Ascending aorta (tissue), 2 donors: Measurements from ENCODE around the gene INPP5A. TPM values are rescaled to one million over a fixed set of nuclear protein-coding genes. Genes with fewer than 3 reads are reported as not detected.
"Not testable (repeated sequence)": the region's sequence is repeated elsewhere in the genome, so short reads cannot be mapped to it uniquely, and the experiment has no call there.

Experiments
- DNase-seq, 2 donors: peaks; one replicate each; pipeline ENCODE4 v3.0.0-alpha.2; 2019; ENCODE audit warnings: low spot score in 2 of 2
- H3K27ac ChIP-seq, 2 donors: fragments of 200-600 bp; sonication (generic); one replicate each; pipeline ENCODE4 v1.5.1; 2016 to 2017; ENCODE audit warnings: mild to moderate bottlenecking in 1 of 2
- H3K27me3 ChIP-seq: fragments of 200-600 bp; sonication (generic); one replicate; pipeline ENCODE4 v1.5.1; 2017
- H3K36me3 ChIP-seq, 2 donors: fragments of 200-600 bp; sonication (generic); one replicate each; pipeline ENCODE4 v1.5.1; 2016
- H3K4me1 ChIP-seq, 2 donors: fragments of 200-600 bp; sonication (generic); one replicate each; pipeline ENCODE4 v1.5.1; 2016 to 2017; ENCODE audit warnings: mild to moderate bottlenecking in 1 of 2
- H3K4me3 ChIP-seq, 2 donors: fragments of 200-600 bp; sonication (generic); one replicate each; pipeline ENCODE4 v1.5.1; 2016 to 2017; ENCODE audit warnings: mild to moderate bottlenecking in 1 of 2
- H3K9me3 ChIP-seq, 2 donors: fragments of 200-600 bp; sonication (generic); one replicate each; pipeline ENCODE4 v1.5.1; 2016
- CTCF ChIP-seq, 3 experiments: fragments of 200-600 bp in 2 of 3; fragments of 450-650 bp in 1 of 3; sonication (generic) in 2 of 3; IDR thresholded peaks; one replicate each; pipeline ENCODE4 v1.5.1; 2016 to 2019; ENCODE audit warnings: antibody characterized with exemption in 3 of 3, mild to moderate bottlenecking in 1 of 3, moderate library complexity in 1 of 3
- intact Hi-C: fragments of 100-400 bp; cut with DNase I; formaldehyde crosslinking; loops from one replicate; pipeline ENCODE4 v1.15.1; 2023
- total RNA-seq: library from RNA; depleted of rRNA; stranded (reverse); fragments of >200 nt; gene quantifications from one replicate; pipeline ENCODE4 v1.1.0, GENCODE V29; 2016

The INPP5A gene, protein sequence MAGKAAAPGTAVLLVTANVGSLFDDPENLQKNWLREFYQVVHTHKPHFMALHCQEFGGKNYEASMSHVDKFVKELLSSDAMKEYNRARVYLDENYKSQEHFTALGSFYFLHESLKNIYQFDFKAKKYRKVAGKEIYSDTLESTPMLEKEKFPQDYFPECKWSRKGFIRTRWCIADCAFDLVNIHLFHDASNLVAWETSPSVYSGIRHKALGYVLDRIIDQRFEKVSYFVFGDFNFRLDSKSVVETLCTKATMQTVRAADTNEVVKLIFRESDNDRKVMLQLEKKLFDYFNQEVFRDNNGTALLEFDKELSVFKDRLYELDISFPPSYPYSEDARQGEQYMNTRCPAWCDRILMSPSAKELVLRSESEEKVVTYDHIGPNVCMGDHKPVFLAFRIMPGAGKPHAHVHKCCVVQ
- 81.2 TPM for total RNA-seq

DNA sequence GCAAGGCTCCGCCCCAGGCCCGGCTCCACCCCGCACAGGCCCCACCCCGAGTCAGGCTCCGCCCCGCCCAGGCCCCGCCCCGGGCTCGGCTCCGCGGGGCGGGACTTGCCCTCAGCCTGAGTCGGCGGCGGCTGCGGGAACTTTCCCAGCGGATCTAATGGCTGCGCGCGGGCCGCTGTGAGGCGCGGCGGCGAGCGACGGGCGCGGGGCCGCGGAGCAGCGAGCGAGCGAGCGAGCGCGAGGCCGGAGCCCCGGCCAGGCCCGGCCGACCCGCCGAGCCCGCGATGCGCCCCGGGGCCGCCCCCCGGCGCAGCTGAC, at the start of gene INPP5A:
Gene INPP5A (plus strand): TSS at position 104 of the 318 bp plus-strand sequence. CDS start 310 bp downstream, outside the sequence.
- intact Hi-C loops, result loop anchor here (1.0 to 5.0 kb wide), 9 partner anchors 20 to 555 kb away; partner anchors contain the start of genes BNIP3 and PWWP2B
- H3K4me1 ChIP-seq, result peaks cover 5 to 45% of the 10 kb centered on the region in 2 donors
- no peaks in the 10 kb centered on the region for H3K27me3 ChIP-seq
- H3K9me3 ChIP-seq, result no peaks in the 10 kb centered on the region
- H3K36me3 ChIP-seq, result no peaks in the 10 kb centered on the region
- peak within 1 kb of the TSS; percentile 87 to 91 for H3K27ac ChIP-seq
- DNase-seq, result no peak
- H3K4me3 ChIP-seq, result peak within 1 kb of the TSS; percentile 87 to 89
- TF ChIP-seq CTCF (IDR thresholded peaks at IDR 0.05), result no peak

- H3K36me3 ChIP-seq, result no peaks in the 10 kb centered on the region
- H3K27ac ChIP-seq, result no peak overlapping the region
- no peaks in the 10 kb centered on the region for H3K9me3 ChIP-seq
- no peak for DNase-seq
- H3K27me3 ChIP-seq, result no peaks in the 10 kb centered on the region
- H3K4me3 ChIP-seq, result no peak overlapping the region
- intact Hi-C loops, result no loop called here
- H3K4me1 ChIP-seq, result peaks cover 4 to 10% of the 10 kb centered on the region in 2 donors
- TF ChIP-seq CTCF (IDR thresholded peaks at IDR 0.05), result no peak
Measured at GRCh38 chr10:132488231-132488821, 49.3 kb upstream of the INPP5A start.

DNA sequence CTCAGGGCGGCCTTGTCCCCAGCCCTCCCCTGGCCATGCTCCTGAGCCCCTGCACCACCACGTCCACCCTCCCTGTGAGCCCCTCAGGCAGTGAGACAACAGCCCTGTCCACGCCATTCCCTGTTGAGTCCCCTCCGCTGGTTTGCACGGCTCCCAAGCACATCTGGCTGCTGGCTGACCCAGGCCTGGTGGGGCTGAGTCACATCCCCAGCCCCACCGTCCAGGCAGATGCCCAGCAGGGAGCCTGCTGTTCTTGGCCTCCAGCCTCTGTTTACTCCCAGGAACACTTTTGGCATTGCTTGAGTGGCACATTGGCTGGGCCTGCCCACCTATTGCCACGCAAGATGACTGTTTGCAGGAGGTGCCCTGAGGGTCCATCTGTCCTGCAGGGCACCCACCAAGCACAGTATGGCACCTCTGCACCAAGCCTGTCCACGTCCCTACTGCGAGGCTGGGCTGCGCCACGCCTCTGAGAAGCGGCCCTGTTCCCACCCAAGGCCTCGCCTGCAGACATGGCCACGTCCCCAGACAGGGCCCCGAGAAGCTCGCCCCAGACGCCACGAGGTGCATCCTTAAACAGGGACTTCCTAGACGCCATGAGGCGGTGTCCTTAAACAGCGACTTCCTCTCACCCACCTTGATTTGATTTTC, 48.4 kb upstream of the INPP5A start:
- DNase-seq, result peak in 1 of 2 donors; percentile 70
- intact Hi-C loops, result no loop called here
- Histone ChIP-seq H3K9me3 (no peaks in the 10 kb centered on the region), H3K4me1 (peaks cover 4 to 10% of the 10 kb centered on the region in 2 donors), H3K27ac (no peak overlapping the region), H3K36me3 (no peaks in the 10 kb centered on the region), H3K27me3 (no peaks in the 10 kb centered on the region), H3K4me3 (no peak overlapping the region)
- TF ChIP-seq CTCF (IDR thresholded peaks at IDR 0.05), result no peak

DNA sequence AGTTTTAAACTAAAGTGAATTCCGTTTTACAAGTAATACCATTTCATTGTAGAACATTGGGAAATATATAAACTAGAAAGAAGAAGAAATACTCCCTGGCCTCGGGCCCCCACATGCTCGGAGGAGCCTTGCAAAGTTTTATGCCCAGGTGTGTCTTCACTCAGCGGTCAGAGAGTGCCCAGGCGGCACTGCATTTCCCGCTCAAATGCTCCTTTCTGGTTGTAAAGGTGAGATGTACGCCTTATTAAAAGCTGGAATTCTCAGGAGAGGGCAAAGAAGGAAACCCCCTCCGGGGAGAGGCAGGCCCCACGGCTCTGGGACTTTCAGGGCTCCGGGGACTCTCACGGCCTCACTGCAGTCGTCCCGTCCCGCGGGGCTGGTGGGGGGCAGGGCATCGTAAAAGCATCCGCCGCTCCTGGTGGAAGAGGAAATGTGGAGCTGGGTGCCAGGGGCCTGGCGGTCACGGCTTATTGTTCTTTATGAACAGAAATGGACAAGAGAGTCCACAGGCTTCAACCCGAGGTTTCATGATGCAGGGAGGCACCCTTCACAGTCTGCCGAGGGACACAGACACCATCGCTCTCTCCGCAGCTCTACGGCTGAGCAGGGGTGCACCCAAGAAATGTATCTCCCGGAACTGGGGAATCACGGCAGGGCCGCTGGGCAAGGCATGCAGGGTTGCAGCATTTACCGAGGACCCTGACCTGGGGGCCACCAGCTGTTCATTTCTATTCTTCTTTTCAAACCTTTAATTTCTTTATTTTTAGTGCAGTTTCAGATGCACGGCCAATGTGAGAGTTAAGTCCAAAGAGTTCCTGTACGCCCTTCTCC, 47.7 kb upstream of the INPP5A start:
- no peaks in the 10 kb centered on the region for H3K36me3 ChIP-seq
- H3K27me3 ChIP-seq, result no peaks in the 10 kb centered on the region
- DNase-seq, result no peak
- intact Hi-C loops, result no loop called here
- H3K9me3 ChIP-seq, result no peaks in the 10 kb centered on the region
- peaks cover 4 to 15% of the 10 kb centered on the region in 2 donors for H3K4me1 ChIP-seq
- no peak overlapping the region for H3K27ac ChIP-seq
- no peak overlapping the region for H3K4me3 ChIP-seq
- TF ChIP-seq CTCF (IDR thresholded peaks at IDR 0.05), result no peak

DNA sequence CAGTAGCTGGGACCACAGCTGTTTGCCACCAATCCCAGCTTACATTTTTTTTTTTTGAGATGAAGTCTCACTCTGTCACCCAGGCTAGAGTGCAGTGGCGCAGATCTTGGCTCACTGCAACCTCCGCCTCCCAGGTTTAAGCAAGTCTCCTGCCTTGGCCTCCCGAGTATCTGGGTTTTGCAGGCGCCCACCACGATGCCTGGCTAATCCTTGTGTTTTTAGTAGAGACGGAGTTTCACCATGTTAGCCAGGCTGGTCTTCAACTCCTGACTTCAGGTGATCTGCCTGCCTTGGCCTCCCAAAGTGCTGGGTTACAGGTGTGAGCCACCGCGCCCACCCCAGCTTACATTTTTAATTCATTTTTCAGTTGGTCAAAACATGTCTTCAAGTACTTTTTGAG, 46.1 kb upstream of the INPP5A start:
- H3K4me1 ChIP-seq, result peaks cover 4 to 16% of the 10 kb centered on the region in 2 donors
- H3K4me3 ChIP-seq, H3K9me3 ChIP-seq, H3K27me3 ChIP-seq, H3K27ac ChIP-seq, DNase-seq, H3K36me3 ChIP-seq, intact Hi-C loops: not testable (repeated sequence)
